ENCODE data around the gene LRRC36. TPM values are rescaled to one million over a fixed set of nuclear protein-coding genes. Genes with fewer than 3 reads are reported as not detected.

The LRRC36 gene
- total RNA-seq, 1 experiment from 2014 or later, result not detected

GRCh38 chr16:67393111-67393787 is 66.6 kb downstream of the LRRC36 start, which contains the start of gene TPPP3:
TSS of gene TPPP3 (minus strand) at chr16:67393498. CDS start at chr16:67391111, 2,387 bp downstream.
- no peak for DNase-seq
- Histone ChIP-seq H3K9ac (ENCODE audit: low read length) (no peak within 1 kb of the TSS), H3K9me3 (ENCODE audit: low read length) (no peaks in the 10 kb centered on the region), H3K4me2 (ENCODE audit: low read depth, low read length, poor library complexity, severe bottlenecking) (no peak within 1 kb of the TSS), H3K27ac (ENCODE audit: low read length) (no peak within 1 kb of the TSS), H3K4me1 (ENCODE audit: low read length) (peaks cover 13% of the 10 kb centered on the region), H3K4me3 (ENCODE audit: low read length) (no peak within 1 kb of the TSS), H3K36me3 (ENCODE audit: insufficient read depth, low read length) (no peaks in the 10 kb centered on the region), H3K79me2 (ENCODE audit: low read length) (no peaks in the 10 kb centered on the region), H4K20me1 (ENCODE audit: insufficient read depth, low read depth, low read length) (no peaks in the 10 kb centered on the region), H2AFZ (ENCODE audit: low read length) (no peak within 1 kb of the TSS), H3K27me3 (ENCODE audit: low read length) (no peaks in the 10 kb centered on the region), H3K9me2 (replicated peaks; ENCODE audit: insufficient read depth, low read length) (no peaks in the 10 kb centered on the region)

GRCh38 chr16:67393788-67394154 is 67.2 kb downstream of the LRRC36 start:
- no peak overlapping the region for H3K4me2 ChIP-seq (ENCODE audit: low read depth, low read length, poor library complexity, severe bottlenecking)
- no peaks in the 10 kb centered on the region for H3K27me3 ChIP-seq (ENCODE audit: low read length)
- H3K79me2 ChIP-seq (ENCODE audit: low read length), result no peaks in the 10 kb centered on the region
- peaks cover 13% of the 10 kb centered on the region for H3K4me1 ChIP-seq (ENCODE audit: low read length)
- no peaks in the 10 kb centered on the region for H3K9me3 ChIP-seq (ENCODE audit: low read length)
- no peak overlapping the region for H3K9ac ChIP-seq (ENCODE audit: low read length)
- no peak overlapping the region for H3K4me3 ChIP-seq (ENCODE audit: low read length)
- H3K36me3 ChIP-seq (ENCODE audit: insufficient read depth, low read length), result no peaks in the 10 kb centered on the region
- DNase-seq, result no peak
- H3K9me2 ChIP-seq (replicated peaks; ENCODE audit: insufficient read depth, low read length), result no peaks in the 10 kb centered on the region
- H4K20me1 ChIP-seq (ENCODE audit: insufficient read depth, low read depth, low read length), result no peaks in the 10 kb centered on the region
- H3K27ac ChIP-seq (ENCODE audit: low read length), result no peak overlapping the region
- no peak overlapping the region for H2AFZ ChIP-seq (ENCODE audit: low read length)

GRCh38 chr16:67394155-67395104 is 67.8 kb downstream of the LRRC36 start:
- no peak overlapping the region for H3K9ac ChIP-seq (ENCODE audit: low read length)
- no peak overlapping the region for H2AFZ ChIP-seq (ENCODE audit: low read length)
- H3K4me3 ChIP-seq (ENCODE audit: low read length), result no peak overlapping the region

GRCh38 chr16:67395105-67395457 is 68.5 kb downstream of the LRRC36 start:
- Histone ChIP-seq H3K27ac (ENCODE audit: low read length) (no peak overlapping the region), H3K36me3 (ENCODE audit: insufficient read depth, low read length) (no peaks in the 10 kb centered on the region), H2AFZ (ENCODE audit: low read length) (no peak overlapping the region), H3K9me2 (replicated peaks; ENCODE audit: insufficient read depth, low read length) (no peaks in the 10 kb centered on the region), H4K20me1 (ENCODE audit: insufficient read depth, low read depth, low read length) (no peaks in the 10 kb centered on the region), H3K4me3 (ENCODE audit: low read length) (no peak overlapping the region), H3K4me1 (ENCODE audit: low read length) (peaks cover 13% of the 10 kb centered on the region), H3K27me3 (ENCODE audit: low read length) (no peaks in the 10 kb centered on the region), H3K9ac (ENCODE audit: low read length) (no peak overlapping the region), H3K4me2 (ENCODE audit: low read depth, low read length, poor library complexity, severe bottlenecking) (no peak overlapping the region), H3K9me3 (ENCODE audit: low read length) (no peaks in the 10 kb centered on the region), H3K79me2 (ENCODE audit: low read length) (no peaks in the 10 kb centered on the region)
- no peak for DNase-seq

More at GRCh38 chr16:67394155-67395104, 67.8 kb downstream of the LRRC36 start:
- Histone ChIP-seq H3K79me2 (ENCODE audit: low read length) (no peaks in the 10 kb centered on the region), H3K27ac (ENCODE audit: low read length) (no peak overlapping the region), H3K27me3 (ENCODE audit: low read length) (no peaks in the 10 kb centered on the region), H4K20me1 (ENCODE audit: insufficient read depth, low read depth, low read length) (no peaks in the 10 kb centered on the region), H3K36me3 (ENCODE audit: insufficient read depth, low read length) (no peaks in the 10 kb centered on the region), H3K9me2 (replicated peaks; ENCODE audit: insufficient read depth, low read length) (no peaks in the 10 kb centered on the region), H3K4me2 (ENCODE audit: low read depth, low read length, poor library complexity, severe bottlenecking) (no peak overlapping the region), H3K9me3 (ENCODE audit: low read length) (no peaks in the 10 kb centered on the region), H3K4me1 (ENCODE audit: low read length) (peaks cover 13% of the 10 kb centered on the region)
- no peak for DNase-seq

GRCh38 chr16:67395458-67396158 is 69.0 kb downstream of the LRRC36 start:
- no peaks in the 10 kb centered on the region for H3K9me2 ChIP-seq (replicated peaks; ENCODE audit: insufficient read depth, low read length)
- H3K36me3 ChIP-seq (ENCODE audit: insufficient read depth, low read length), result no peaks in the 10 kb centered on the region
- H3K9ac ChIP-seq (ENCODE audit: low read length), result no peak overlapping the region
- H3K27me3 ChIP-seq (ENCODE audit: low read length), result no peaks in the 10 kb centered on the region
- no peaks in the 10 kb centered on the region for H3K9me3 ChIP-seq (ENCODE audit: low read length)
- DNase-seq, result no peak
- H4K20me1 ChIP-seq (ENCODE audit: insufficient read depth, low read depth, low read length), result no peaks in the 10 kb centered on the region
- peaks cover 13% of the 10 kb centered on the region for H3K4me1 ChIP-seq (ENCODE audit: low read length)
- H3K4me3 ChIP-seq (ENCODE audit: low read length), result no peak overlapping the region
- no peak overlapping the region for H2AFZ ChIP-seq (ENCODE audit: low read length)
- no peak overlapping the region for H3K4me2 ChIP-seq (ENCODE audit: low read depth, low read length, poor library complexity, severe bottlenecking)
- no peaks in the 10 kb centered on the region for H3K79me2 ChIP-seq (ENCODE audit: low read length)
- H3K27ac ChIP-seq (ENCODE audit: low read length), result no peak overlapping the region

GRCh38 chr16:67396159-67397035 is 69.8 kb downstream of the LRRC36 start:
- Histone ChIP-seq H3K9me3 (ENCODE audit: low read length) (no peaks in the 10 kb centered on the region), H3K27me3 (ENCODE audit: low read length) (no peaks in the 10 kb centered on the region), H2AFZ (ENCODE audit: low read length) (no peak overlapping the region), H4K20me1 (ENCODE audit: insufficient read depth, low read depth, low read length) (no peaks in the 10 kb centered on the region), H3K27ac (ENCODE audit: low read length) (no peak overlapping the region), H3K9me2 (replicated peaks; ENCODE audit: insufficient read depth, low read length) (no peaks in the 10 kb centered on the region), H3K4me3 (ENCODE audit: low read length) (no peak overlapping the region), H3K4me1 (ENCODE audit: low read length) (peaks cover 13% of the 10 kb centered on the region), H3K79me2 (ENCODE audit: low read length) (no peaks in the 10 kb centered on the region), H3K4me2 (ENCODE audit: low read depth, low read length, poor library complexity, severe bottlenecking) (no peak overlapping the region), H3K9ac (ENCODE audit: low read length) (no peak overlapping the region), H3K36me3 (ENCODE audit: insufficient read depth, low read length) (no peaks in the 10 kb centered on the region)
- peak; percentile 64 for DNase-seq

- Histone ChIP-seq H3K4me3 (ENCODE audit: low read length) (no peak overlapping the region), H4K20me1 (ENCODE audit: insufficient read depth, low read depth, low read length) (no peaks in the 10 kb centered on the region), H3K9ac (ENCODE audit: low read length) (no peak overlapping the region), H3K27ac (ENCODE audit: low read length) (no peak overlapping the region), H3K9me3 (ENCODE audit: low read length) (no peaks in the 10 kb centered on the region), H3K27me3 (ENCODE audit: low read length) (no peaks in the 10 kb centered on the region), H3K4me2 (ENCODE audit: low read depth, low read length, poor library complexity, severe bottlenecking) (no peak overlapping the region), H3K36me3 (ENCODE audit: insufficient read depth, low read length) (no peaks in the 10 kb centered on the region), H3K79me2 (ENCODE audit: low read length) (no peaks in the 10 kb centered on the region), H3K4me1 (ENCODE audit: low read length) (peaks cover 13% of the 10 kb centered on the region), H2AFZ (ENCODE audit: low read length) (no peak overlapping the region), H3K9me2 (replicated peaks; ENCODE audit: insufficient read depth, low read length) (no peaks in the 10 kb centered on the region)
- no peak for DNase-seq
Observed at GRCh38 chr16:67397036-67397801, 70.6 kb downstream of the LRRC36 start.
